ENCODE data around the gene RASL10A.

Gene RASL10A

GRCh38 chr22:29266564-29267461, 48.7 kb downstream of the RASL10A start:
- DNase-seq, result no peak

GRCh38 chr22:29265929-29266328, 49.6 kb downstream of the RASL10A start:
- no peak for DNase-seq

- DNase-seq, result no peak
Observed at GRCh38 chr22:29265305-29265704, 50.2 kb downstream of the RASL10A start.

GRCh38 chr22:29263791-29264276, 51.7 kb downstream of the RASL10A start:
- DNase-seq, result no peak
